Endothelial cell of umbilical vein (primary cell): Measurements from ENCODE around the gene NRG3. TPM values are rescaled to one million over a fixed set of nuclear protein-coding genes. Genes with fewer than 3 reads are reported as not detected.
A peak's percentile ranks its signal among the peaks of the same experiment; 100 is the strongest.

Source experiments
- BruUV-seq: library from RNA; stranded (reverse); fragments of 400-500 nt; replicated peaks from 2 replicates; lab custom pipeline; 2021; lab: Mats Ljungman, UMichigan
- CTCF ChIA-PET: fragments of 300-600, 350-600 bp; sonication (Branson Sonifier 250); formaldehyde crosslinking; loops from one replicate; lab custom pipeline; 2021; ENCODE audit warnings: antibody characterized with exemption, inconsistent platforms; lab: Charles Lee
- POLR2A ChIA-PET: fragments of 300-600, 350-600 bp; sonication (Branson Sonifier 250); formaldehyde crosslinking; loops from one replicate; lab custom pipeline; 2021; ENCODE audit warnings: antibody characterized with exemption, inconsistent platforms; lab: Charles Lee
- DNase-seq: peaks from one replicate; pipeline ENCODE4 v3.0.0-alpha.2; 2011; ENCODE audit warnings: low read depth, low spot score
- FAIRE-seq: peaks from 2 replicates; lab custom pipeline; 2011; peaks lifted over from hg19 to GRCh38; lab: Jason Lieb, UNC
- H2AFZ ChIP-seq: 2 replicates; pipeline ENCODE4 v1.6.0; 2012; ENCODE audit warnings: low read depth, low read length, control low read depth, inconsistent platforms
- H3K27ac ChIP-seq: 2 replicates; pipeline ENCODE4 v1.5.1; 2011; ENCODE audit warnings: low read depth, mild to moderate bottlenecking, control low read depth, low read length, moderate library complexity; ENCODE audit not compliant: insufficient read depth
- H3K27me3 ChIP-seq, 2 experiments: 2 replicates each; pipeline versions ENCODE4 v1.6.0 to v1.6.1; 2011; ENCODE audit warnings: low read length in 2 of 2, mixed read lengths in 1 of 2; ENCODE audit not compliant: control insufficient read depth in 2 of 2, insufficient read depth in 2 of 2
- H3K36me3 ChIP-seq, 2 experiments: 2 replicates in 1 of 2; 3 replicates in 1 of 2; pipeline ENCODE4 v1.5.1; 2011; ENCODE audit warnings: low read length in 2 of 2, mild to moderate bottlenecking in 1 of 2, moderate library complexity in 1 of 2; ENCODE audit not compliant: control insufficient read depth in 2 of 2, insufficient read depth in 2 of 2; ENCODE audit errors: extremely low read depth in 1 of 2
- H3K4me1 ChIP-seq: 3 replicates; pipeline ENCODE4 v1.5.1; 2011; ENCODE audit warnings: mild to moderate bottlenecking, low read length; ENCODE audit not compliant: control insufficient read depth, insufficient read depth; ENCODE audit errors: extremely low read depth
- H3K4me2 ChIP-seq: 2 replicates; pipeline ENCODE4 v1.6.1; 2011; ENCODE audit warnings: low read length, control low read depth, mixed read lengths; ENCODE audit not compliant: insufficient read depth
- H3K4me3 ChIP-seq, 3 experiments: fragments of 200-600 bp in 1 of 3; sonication (generic), shearing (Covaris generic) in 1 of 3; replicated peaks in 1 of 3; 2 replicates each; pipeline ENCODE4 v1.5.1; 2011 to 2016; ENCODE audit warnings: control low read depth in 3 of 3, low read length in 3 of 3, mild to moderate bottlenecking in 2 of 3, inconsistent platforms in 1 of 3, low read depth in 1 of 3, moderate library complexity in 1 of 3; ENCODE audit not compliant: insufficient read depth in 1 of 3
- H3K79me2 ChIP-seq: 2 replicates; pipeline ENCODE4 v1.6.0; 2012; ENCODE audit warnings: low read length, inconsistent platforms; ENCODE audit not compliant: control insufficient read depth, insufficient read depth
- H3K9ac ChIP-seq: replicated peaks from 2 replicates; pipeline ENCODE3; 2011; ENCODE audit warnings: low read length, control low read depth; ENCODE audit not compliant: insufficient read depth; ENCODE audit errors: extremely low read depth
- H3K9me1 ChIP-seq: replicated peaks from 3 replicates; pipeline ENCODE4 v1.6.0; 2011; ENCODE audit warnings: mild to moderate bottlenecking, low read length; ENCODE audit not compliant: control insufficient read depth, insufficient read depth; ENCODE audit errors: extremely low read depth
- H3K9me3 ChIP-seq: replicated peaks from 2 replicates; pipeline ENCODE4 v1.5.1; 2012; ENCODE audit warnings: low read length, inconsistent platforms; ENCODE audit not compliant: control insufficient read depth, insufficient read depth
- H4K20me1 ChIP-seq: replicated peaks from 2 replicates; pipeline ENCODE3; 2011; ENCODE audit warnings: mild to moderate bottlenecking, low read length; ENCODE audit not compliant: control insufficient read depth, insufficient read depth; ENCODE audit errors: extremely low read depth
- EZH2 ChIP-seq: IDR thresholded peaks from 2 replicates; pipeline ENCODE4 v1.6.1; 2012; ENCODE audit warnings: borderline replicate concordance, low read depth, mild to moderate bottlenecking, moderate library complexity, low read length, inconsistent platforms; ENCODE audit not compliant: severe bottlenecking
- FOS ChIP-seq: IDR thresholded peaks from 2 replicates; pipeline ENCODE4 v1.6.1; 2011; ENCODE audit warnings: mild to moderate bottlenecking, low read length, moderate library complexity, borderline replicate concordance; ENCODE audit not compliant: insufficient read depth
- POLR2A ChIP-seq: IDR thresholded peaks from 2 replicates; pipeline ENCODE4 v1.6.1; 2012; ENCODE audit warnings: low read depth, mild to moderate bottlenecking, control low read depth, low read length
- POLR2AphosphoS5 ChIP-seq: IDR thresholded peaks from 2 replicates; pipeline ENCODE4 v1.6.1; 2012; ENCODE audit warnings: low read depth, mild to moderate bottlenecking, control low read depth, low read length, moderate library complexity; ENCODE audit not compliant: insufficient read depth
- dilution Hi-C: fragments of 300-500 bp; cut with MboI; formaldehyde crosslinking; loops from one replicate; pipeline ENCODE4 v1.15.0; 2019; ENCODE audit warnings: low sequenced_read_pairs; ENCODE audit not compliant: extremely low pct_ligation_motif_present
- intact Hi-C: fragments of 100-400 bp; cut with micrococcal nuclease; formaldehyde crosslinking; loops from one replicate; pipeline ENCODE4 v1.10.0; 2022
- polyA plus RNA-seq, 4 experiments: library from polyadenylated mRNA; depleted of rRNA in 3 of 4; stranded (reverse) in 3 of 4; unstranded in 1 of 4; fragments of >200 nt; gene quantifications; 2 replicates each; pipeline versions ENCODE4 v1.2.1 to v1.2.3, GENCODE V29; 2011 to 2012; ENCODE audit warnings: missing spikeins in 1 of 4
- total RNA-seq: library from RNA; stranded (reverse); gene quantifications from 2 replicates; pipeline ENCODE4 v1.2.3, GENCODE V29; 2021

The NRG3 gene
- total and polyA plus RNA-seq, 2 donors (not counting 3 experiments of a cell fraction or from before 2014, with no cell fraction given): 1.9 to 3.9 TPM

DNA sequence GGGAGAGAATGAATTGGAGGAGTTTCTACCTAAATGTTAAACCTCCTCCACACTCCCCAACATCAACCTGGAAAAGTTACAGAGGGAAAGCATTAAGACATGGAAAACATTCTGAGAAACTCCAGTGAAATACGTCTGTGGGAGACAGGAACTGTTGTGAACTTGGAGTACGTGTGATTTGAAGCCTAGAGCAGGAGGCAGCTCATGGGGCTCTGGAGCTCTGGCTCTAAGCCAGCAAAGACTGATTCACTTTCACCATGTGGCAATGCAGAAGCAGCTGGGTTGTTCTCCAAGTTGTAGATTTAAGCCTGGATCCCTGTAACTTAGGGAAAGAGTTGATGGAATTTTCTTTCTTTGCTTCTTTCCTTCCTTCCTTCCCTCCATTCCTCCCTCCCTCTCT lies 503.2 kb downstream of the NRG3 start:
- peak; percentile 45 for TF ChIP-seq FOS
- no peak for TF ChIP-seq POLR2AphosphoS5
- H3K9me1 ChIP-seq: no peaks in the 10 kb centered on the region
- peak overlapping the region; percentile 90 for H2AFZ ChIP-seq
- H4K20me1 ChIP-seq: no peaks in the 10 kb centered on the region
- H3K4me2 ChIP-seq: no peak overlapping the region
- no peaks in the 10 kb centered on the region for H3K9me3 ChIP-seq
- H3K9ac ChIP-seq: peak overlapping the region; percentile 14
- dilution Hi-C loops (no loop called here), intact Hi-C loops (loop anchor here (1.0 to 5.0 kb wide), 2 partner anchors 228 to 536 kb away; no protein-coding TSS in a partner anchor)
- no peak overlapping the region for H3K27ac ChIP-seq
- no peaks in the 10 kb centered on the region for H3K27me3 ChIP-seq
- DNase-seq: peak; percentile 87
- H3K36me3 ChIP-seq: no peaks in the 10 kb centered on the region
- CTCF ChIA-PET: interaction anchor here (0.6 kb wide), 1 partner anchor 591 kb away, joined by 3 read pairs; no protein-coding TSS in a partner anchor
- BruUV-seq: no TSS peak
- peak; percentile 62 for FAIRE-seq
- POLR2A ChIA-PET: no interaction called here
- H3K4me3 ChIP-seq: no peak overlapping the region
- no peaks in the 10 kb centered on the region for H3K79me2 ChIP-seq
- H3K4me1 ChIP-seq: peaks cover 10% of the 10 kb centered on the region

DNA sequence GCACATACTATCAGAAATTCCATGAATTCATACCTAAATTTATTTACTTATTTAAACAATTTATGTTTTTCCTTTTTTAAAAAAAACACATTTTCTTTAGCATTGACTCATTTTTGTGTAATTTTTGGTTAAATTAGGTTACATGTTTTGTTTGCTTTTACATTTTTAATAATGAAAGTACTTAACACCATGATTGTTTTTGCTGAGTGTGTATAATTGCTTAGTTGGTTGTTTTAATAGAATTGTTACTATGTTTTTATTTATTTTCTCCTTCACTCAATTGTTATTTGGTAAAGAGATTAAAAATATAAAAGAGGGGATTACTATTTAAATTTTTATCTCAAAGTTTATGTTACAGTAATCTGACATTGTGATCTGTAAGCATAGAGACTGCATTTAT lies 508.4 kb downstream of the NRG3 start:
- Histone ChIP-seq H3K27ac (no peak overlapping the region), H3K4me3 (no peak overlapping the region), H3K9me1 (no peaks in the 10 kb centered on the region), H3K9ac (no peak overlapping the region), H3K4me2 (no peak overlapping the region), H3K36me3 (no peaks in the 10 kb centered on the region), H3K27me3 (no peaks in the 10 kb centered on the region), H3K9me3 (no peaks in the 10 kb centered on the region), H3K79me2 (no peaks in the 10 kb centered on the region), H3K4me1 (no peaks in the 10 kb centered on the region), H2AFZ (no peak overlapping the region), H4K20me1 (no peaks in the 10 kb centered on the region)
- intact Hi-C loops: no loop called here
- no peak for FAIRE-seq
- no peak for TF ChIP-seq EZH2
- TF ChIP-seq POLR2A: no peak
- CTCF ChIA-PET: no interaction called here
- DNase-seq: no peak
- dilution Hi-C loops: no loop called here
- POLR2A ChIA-PET: no interaction called here
- no TSS peak for BruUV-seq
